Neutrophil (primary cell): ENCODE measurements around the gene CENPX.

ENCODE experiments used
- H3K27ac ChIP-seq: fragments of 200-600 bp; sonication (generic); 2 replicates; pipeline ENCODE4 v1.5.1; 2016; ENCODE audit warnings: mild to moderate bottlenecking, moderate library complexity
- H3K27me3 ChIP-seq: fragments of 200-600 bp; sonication (generic); 2 replicates; pipeline ENCODE4 v1.6.0; 2016; ENCODE audit warnings: mild to moderate bottlenecking
- H3K36me3 ChIP-seq: fragments of 200-600 bp; sonication (generic); 2 replicates; pipeline ENCODE4 v1.5.1; 2017
- H3K4me1 ChIP-seq, 2 experiments: fragments of 200-600 bp in 1 of 2; sonication (generic) in 1 of 2; 1 replicate in 1 of 2; 2 replicates in 1 of 2; pipeline versions ENCODE4 v1.5.1 to v1.6.1; 2013 to 2016; ENCODE audit warnings: low read depth in 1 of 2, low read length in 1 of 2, mild to moderate bottlenecking in 1 of 2, moderate library complexity in 1 of 2; ENCODE audit not compliant: control insufficient read depth in 1 of 2, insufficient read depth in 1 of 2
- H3K4me3 ChIP-seq, 2 experiments: fragments of 200-600 bp in 1 of 2; sonication (generic) in 1 of 2; 1 replicate in 1 of 2; 2 replicates in 1 of 2; pipeline ENCODE4 v1.5.1; 2013 to 2016; ENCODE audit warnings: low read depth in 1 of 2, low read length in 1 of 2, mild to moderate bottlenecking in 1 of 2, moderate library complexity in 1 of 2
- H3K9me3 ChIP-seq: fragments of 200-600 bp; sonication (generic); 2 replicates; pipeline ENCODE4 v1.5.1; 2016
- TF ChIP-seq, protein P1 (sequence below): fragments of 200-600 bp; sonication (generic); IDR thresholded peaks from 2 replicates; pipeline ENCODE4 v1.5.1; 2016; ENCODE audit warnings: antibody characterized with exemption

Gene CENPX

DNA sequence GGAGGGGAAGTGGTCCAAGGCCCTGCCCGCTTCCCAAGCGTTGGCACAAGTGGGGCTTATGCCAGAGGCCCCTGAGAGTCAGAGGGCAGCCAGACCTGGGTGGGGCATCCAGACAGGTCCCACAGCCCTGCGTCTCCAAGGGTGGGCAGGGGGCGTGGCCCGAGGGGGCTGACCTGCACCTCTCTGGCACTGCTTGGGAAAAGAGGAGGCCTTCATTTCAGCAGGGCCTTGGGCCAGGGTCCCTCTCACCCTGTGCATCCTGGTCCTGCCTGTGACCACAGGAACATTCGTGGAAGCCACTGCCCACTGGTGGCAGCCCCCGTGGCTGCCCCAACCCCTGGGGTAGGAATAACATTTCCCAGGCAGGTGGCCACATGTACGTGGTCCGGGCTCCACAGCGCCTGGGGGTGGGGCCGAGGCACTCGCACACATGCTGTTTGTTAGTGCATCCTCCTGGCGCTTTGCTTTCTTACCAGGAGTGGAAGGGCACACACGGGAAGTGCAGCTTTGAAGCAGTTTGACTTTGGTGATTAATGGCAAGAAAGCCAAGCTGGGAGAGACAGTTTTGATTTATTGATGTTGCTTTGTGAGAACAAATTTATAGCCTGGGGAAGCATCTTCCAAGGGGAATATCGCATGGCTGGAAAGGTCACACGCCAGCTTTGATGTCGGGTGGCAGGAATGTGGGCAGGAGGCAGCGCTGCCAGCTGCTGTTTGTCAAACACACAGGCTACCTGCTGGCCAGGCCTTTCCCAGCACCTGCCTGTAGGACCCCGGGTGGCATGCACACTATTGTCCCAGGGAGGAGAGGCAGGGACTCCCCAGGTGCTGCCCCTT, 4.3 kb downstream of the CENPX start:
- Histone ChIP-seq H3K9me3 (no peaks in the 10 kb centered on the region), H3K36me3 (peaks cover 9% of the 10 kb centered on the region), H3K27ac (no peak overlapping the region), H3K27me3 (no peaks in the 10 kb centered on the region), H3K4me3 (no peak overlapping the region), H3K4me1 (peaks cover 17 to 18% of the 10 kb centered on the region in 2 experiments)
- TF ChIP-seq, protein P1, sequence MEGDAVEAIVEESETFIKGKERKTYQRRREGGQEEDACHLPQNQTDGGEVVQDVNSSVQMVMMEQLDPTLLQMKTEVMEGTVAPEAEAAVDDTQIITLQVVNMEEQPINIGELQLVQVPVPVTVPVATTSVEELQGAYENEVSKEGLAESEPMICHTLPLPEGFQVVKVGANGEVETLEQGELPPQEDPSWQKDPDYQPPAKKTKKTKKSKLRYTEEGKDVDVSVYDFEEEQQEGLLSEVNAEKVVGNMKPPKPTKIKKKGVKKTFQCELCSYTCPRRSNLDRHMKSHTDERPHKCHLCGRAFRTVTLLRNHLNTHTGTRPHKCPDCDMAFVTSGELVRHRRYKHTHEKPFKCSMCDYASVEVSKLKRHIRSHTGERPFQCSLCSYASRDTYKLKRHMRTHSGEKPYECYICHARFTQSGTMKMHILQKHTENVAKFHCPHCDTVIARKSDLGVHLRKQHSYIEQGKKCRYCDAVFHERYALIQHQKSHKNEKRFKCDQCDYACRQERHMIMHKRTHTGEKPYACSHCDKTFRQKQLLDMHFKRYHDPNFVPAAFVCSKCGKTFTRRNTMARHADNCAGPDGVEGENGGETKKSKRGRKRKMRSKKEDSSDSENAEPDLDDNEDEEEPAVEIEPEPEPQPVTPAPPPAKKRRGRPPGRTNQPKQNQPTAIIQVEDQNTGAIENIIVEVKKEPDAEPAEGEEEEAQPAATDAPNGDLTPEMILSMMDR, result no peak

DNA sequence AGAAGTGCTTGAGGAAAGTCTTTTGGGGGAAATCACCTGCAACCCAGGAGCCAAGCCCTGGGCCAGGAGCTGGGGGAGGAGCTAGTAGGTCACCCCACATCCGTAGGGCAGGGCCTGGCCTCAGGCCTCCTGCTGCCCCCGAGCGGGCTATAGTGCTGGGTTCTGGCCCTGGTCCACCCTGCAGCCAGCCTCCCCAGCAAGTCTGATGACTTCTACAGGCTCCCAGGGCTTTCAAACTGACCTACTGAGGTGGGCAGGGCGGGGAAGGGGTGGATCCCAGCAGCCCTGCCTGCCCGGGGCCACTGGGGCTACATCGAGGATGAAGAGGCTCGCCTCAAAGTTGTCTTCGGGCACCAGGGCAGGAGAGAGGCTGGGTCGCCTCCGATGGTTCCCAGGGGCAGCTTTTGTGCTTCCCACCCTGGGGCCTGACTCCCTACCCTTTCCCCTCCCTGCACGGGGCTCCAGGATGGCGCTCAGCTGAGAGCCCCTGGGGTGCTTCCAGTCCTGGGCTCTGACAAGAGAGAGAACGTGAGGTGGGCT, 5.0 kb downstream of the CENPX start:
- no peak overlapping the region for H3K27ac ChIP-seq
- H3K4me1 ChIP-seq, result peaks cover 15% of the 10 kb centered on the region in 2 experiments
- H3K27me3 ChIP-seq, result no peaks in the 10 kb centered on the region
- H3K9me3 ChIP-seq, result no peaks in the 10 kb centered on the region
- TF ChIP-seq, protein P1, result no peak
- no peak overlapping the region for H3K4me3 ChIP-seq
- H3K36me3 ChIP-seq, result peaks cover 9% of the 10 kb centered on the region

DNA sequence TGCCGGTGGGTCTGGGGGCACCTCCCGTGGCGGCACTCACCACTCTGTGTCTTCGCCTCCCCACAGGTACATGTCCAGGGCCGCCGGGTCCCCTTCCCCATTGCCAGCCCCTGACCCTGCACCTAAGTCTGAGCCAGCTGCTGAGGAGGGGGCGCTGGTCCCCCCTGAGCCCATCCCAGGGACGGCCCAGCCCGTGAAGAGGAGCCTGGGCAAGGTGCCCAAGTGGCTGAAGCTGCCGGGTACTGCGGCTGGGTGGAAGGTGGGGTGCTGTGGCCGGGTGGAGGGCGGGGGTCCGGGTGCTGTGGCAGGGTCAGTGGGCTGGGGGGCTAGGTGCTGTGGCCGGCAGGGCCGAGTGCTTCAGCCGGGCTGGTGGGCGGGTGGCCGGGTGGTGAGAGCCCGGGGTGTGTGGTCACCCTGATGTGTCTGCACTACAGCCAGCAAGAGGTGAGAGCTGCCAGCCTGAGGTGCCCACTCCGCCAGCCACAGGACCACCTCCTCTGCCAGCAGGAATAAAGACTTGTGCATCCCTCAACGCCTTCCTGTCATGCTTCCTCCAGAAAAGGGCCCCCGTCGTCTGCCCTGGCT, 5.7 kb downstream of the CENPX start:
- Histone ChIP-seq H3K9me3 (no peaks in the 10 kb centered on the region), H3K4me3 (no peak overlapping the region), H3K27ac (no peak overlapping the region), H3K27me3 (no peaks in the 10 kb centered on the region), H3K4me1 (peaks cover 9 to 10% of the 10 kb centered on the region in 2 experiments), H3K36me3 (peaks cover 13% of the 10 kb centered on the region)
- TF ChIP-seq, protein P1, result no peak

DNA sequence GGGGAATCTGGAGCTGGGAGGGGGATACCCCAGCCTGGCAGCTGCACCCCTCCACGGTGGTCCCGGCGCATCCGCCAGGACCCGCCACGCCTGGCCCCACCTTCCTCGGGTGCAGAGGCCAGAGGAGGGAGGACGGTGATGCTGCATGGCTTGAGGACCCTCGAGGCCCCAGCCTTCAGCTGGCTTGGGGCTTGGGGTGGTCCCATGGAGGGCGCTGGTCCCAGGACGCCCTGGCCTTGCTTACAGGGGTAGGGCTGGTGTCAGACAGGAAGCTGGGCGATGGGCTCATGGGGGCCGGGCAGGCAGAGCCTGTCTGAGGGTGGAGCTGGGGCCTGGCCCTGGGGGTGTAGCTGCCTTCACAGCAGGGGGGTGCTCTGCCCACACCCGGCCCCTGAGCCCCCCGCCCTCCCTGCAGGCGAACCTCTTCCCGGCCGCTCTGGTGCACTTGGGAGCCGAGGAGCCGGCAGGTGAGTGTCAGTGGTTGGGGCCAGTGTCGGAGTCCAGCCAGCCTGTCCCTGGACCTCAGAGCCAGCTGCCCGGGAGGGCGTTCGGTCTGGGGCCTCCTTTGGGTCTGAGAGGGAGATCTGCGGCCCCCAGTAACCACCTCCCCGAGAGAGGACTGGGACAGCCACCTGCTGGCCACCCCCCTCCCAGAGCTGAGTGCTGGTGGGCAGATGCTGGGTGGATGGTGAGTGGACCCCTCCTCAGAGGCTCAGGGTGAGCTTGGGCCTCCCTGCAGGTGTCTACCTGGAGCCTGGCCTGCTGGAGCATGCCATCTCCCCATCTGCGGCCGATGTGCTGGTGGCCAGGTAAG, 6.4 kb downstream of the CENPX start:
- TF ChIP-seq, protein P1, result no peak
- no peaks in the 10 kb centered on the region for H3K9me3 ChIP-seq
- peaks cover 20% of the 10 kb centered on the region for H3K36me3 ChIP-seq
- H3K4me3 ChIP-seq, result no peak overlapping the region
- no peak overlapping the region for H3K27ac ChIP-seq
- H3K27me3 ChIP-seq, result no peaks in the 10 kb centered on the region
- peaks cover 2 to 3% of the 10 kb centered on the region in 2 experiments for H3K4me1 ChIP-seq

DNA sequence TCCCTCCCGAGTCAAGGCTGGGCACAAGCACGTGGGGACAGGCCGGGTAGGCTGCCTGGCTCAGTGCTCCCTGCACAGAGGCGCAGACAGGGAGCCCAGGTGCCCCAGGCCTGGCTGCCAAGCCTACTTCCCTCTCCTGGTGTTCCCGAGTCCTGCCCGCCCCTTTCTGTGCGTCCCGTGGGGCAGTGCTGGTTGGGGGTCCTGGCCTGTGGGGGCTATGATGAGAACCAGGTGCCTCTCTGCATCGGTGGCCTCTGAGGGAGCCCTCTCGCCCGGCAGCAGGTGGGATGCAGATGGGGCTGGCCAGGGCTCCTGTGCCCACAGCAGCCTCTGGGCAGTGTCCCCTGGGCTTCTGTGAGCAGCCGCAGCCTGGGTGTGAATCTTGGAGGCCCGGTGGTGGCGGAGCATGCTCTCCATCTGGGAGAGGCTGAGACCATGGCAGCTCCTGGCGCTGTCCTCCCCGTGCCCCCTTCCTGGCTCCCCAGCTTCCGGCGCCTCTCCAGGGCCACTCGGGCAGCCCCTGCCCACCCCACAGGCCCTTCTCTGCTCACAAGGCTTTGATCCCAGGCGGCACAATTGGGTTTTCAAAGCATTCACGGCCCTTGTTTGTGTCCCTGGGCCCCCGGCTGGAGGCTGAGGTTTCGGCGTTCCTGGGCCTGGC, 7.2 kb downstream of the CENPX start:
- TF ChIP-seq, protein P1, result no peak
- H3K4me3 ChIP-seq, result no peak overlapping the region

More for the DNA sequence above, 7.2 kb downstream of the CENPX start:
- no peaks in the 10 kb centered on the region for H3K9me3 ChIP-seq
- no peak overlapping the region for H3K27ac ChIP-seq
- H3K27me3 ChIP-seq, result no peaks in the 10 kb centered on the region
- peaks cover 21% of the 10 kb centered on the region for H3K36me3 ChIP-seq
- H3K4me1 ChIP-seq, result no peaks in the 10 kb centered on the region
